NT2/D1 (cell line): ENCODE results near the gene TMEM234.

ENCODE experiments used
- SUZ12 ChIP-seq: IDR thresholded peaks from 2 replicates; pipeline ENCODE4 v1.6.1; 2011; ENCODE audit not compliant: insufficient read length, insufficient read depth; ENCODE audit errors: extremely low read depth
- YY1 ChIP-seq: IDR thresholded peaks from 2 replicates; pipeline ENCODE4 v1.6.1; 2011; ENCODE audit not compliant: insufficient read length, insufficient read depth
- ZNF274 ChIP-seq: IDR thresholded peaks from 2 replicates; pipeline ENCODE4 v1.6.1; 2011; ENCODE audit warnings: mild to moderate bottlenecking, low read depth, low read length

DNA sequence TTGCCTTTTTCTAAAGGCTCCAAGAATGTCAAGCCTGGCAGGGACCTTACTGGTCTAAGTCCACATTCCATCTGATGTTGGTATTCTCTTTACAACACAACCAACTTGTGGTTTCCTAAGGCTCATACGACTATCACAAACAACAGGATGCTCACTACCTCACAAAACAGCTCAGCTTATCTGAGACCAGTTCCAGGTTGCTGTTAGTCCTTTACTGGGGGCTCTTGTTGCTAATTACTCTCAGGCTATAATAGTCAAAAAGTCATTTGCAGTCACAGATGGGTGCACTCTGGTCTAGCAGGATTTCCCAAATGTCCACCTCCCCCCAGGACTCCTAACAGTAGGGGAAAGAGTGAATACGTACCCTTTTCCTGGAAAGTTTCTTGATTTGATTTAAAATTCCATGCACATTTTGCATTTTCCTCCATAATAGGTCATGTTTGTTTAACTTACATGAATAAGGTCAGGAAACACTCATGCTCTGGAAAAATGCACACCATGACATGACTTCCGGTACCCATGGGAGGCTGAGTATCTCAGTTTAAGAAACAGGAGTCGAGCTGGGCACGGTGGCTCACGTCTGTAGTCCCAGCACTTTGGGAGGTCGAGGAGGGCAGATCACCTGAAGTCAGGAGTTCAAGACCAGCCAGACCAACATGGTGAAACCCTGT is 44.9 kb upstream of the TMEM234 start:
- no peak for TF ChIP-seq YY1
- no peak for TF ChIP-seq ZNF274
- TF ChIP-seq SUZ12: no peak
